Colon (tissue), 2 donors: Measurements from ENCODE around the gene LARP4.

Experiments
- FAIRE-seq: peaks from 2 replicates; lab custom pipeline; 2012; peaks lifted over from hg19 to GRCh38; lab: Jason Lieb, UNC
- donor health status: control.
- donor health status: control.

LARP4 gene

DNA sequence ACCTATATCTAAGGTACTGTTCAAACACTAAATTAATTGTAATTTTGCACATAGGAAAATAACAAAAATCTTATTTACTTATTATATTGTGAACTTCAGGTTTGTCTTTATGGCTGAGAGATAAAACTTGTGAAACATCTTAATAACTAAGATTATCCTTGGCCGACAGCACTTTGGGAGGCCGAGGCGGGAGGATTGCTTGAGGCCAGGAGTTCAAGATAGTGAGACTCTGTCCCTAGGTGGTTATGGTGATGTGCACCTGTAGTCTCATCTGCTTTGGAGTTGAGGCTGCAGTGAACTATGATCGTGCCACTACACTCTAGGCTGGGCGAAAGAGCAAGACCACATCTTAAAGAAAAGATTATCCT, 126.7 kb downstream of the LARP4 start:
- FAIRE-seq = no peak

DNA sequence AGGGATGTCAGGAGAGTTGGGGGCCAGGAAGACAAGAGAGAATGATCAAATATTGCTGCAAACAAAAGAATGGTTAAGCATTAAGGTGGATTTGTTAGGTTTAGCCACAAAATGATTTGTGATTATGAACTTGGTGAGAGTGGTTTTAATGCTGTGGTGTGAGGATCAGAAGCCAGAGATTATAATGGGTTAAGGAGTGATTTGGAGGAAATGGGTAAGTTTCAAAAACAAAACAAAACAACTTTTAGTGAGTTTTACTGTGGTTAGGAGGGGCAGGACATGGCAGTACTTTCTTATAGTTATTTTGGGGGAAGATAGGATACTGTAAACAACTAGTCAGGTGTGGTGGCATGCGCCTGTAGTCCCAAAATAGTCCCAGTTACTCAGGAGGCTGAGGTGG, 128.1 kb downstream of the LARP4 start:
- FAIRE-seq = no peak

DNA sequence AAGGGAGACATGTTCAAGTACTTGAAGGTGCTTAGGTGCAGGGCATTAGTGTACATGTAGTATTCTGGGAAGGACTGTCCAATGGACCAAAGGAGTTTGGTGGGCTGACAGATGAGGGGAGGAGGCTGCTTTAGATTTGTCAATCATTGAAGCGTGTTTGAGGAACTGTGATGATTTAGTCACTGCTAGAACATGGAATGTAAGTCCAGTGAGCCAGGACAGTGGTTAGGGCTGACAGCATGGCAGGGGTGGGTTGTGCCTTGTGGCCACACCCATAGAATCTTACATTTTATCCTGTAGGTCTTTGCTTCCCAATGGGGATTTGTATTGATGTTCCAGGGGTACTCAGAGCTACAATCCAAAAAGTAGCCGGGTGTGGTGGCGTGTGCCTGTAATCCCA, 128.7 kb downstream of the LARP4 start:
- no peak for FAIRE-seq
